KMS-11 (cell line): ENCODE data around the gene DAD1.

Source experiments
- H2AFZ ChIP-seq: fragments of 200-600 bp; sonication (generic); 2 replicates; pipeline ENCODE4 v1.6.1; 2016; ENCODE audit warnings: antibody characterized with exemption, mixed run types, low read depth
- H3K27ac ChIP-seq: fragments of 200-600 bp; sonication (generic); 2 replicates; pipeline ENCODE4 v1.6.1; 2016; ENCODE audit warnings: mild to moderate bottlenecking, mixed run types
- H3K27me3 ChIP-seq: fragments of 200-600 bp; sonication (generic); 2 replicates; pipeline ENCODE4 v1.6.1; 2017; ENCODE audit warnings: mild to moderate bottlenecking, low read depth, mixed run types, moderate library complexity; ENCODE audit not compliant: insufficient read depth
- H3K36me3 ChIP-seq: fragments of 200-600 bp; sonication (generic); 2 replicates; pipeline ENCODE4 v1.6.1; 2017; ENCODE audit warnings: mild to moderate bottlenecking, mixed run types; ENCODE audit not compliant: insufficient read depth
- H3K4me1 ChIP-seq: fragments of 200-600 bp; sonication (generic); 2 replicates; pipeline ENCODE4 v1.6.1; 2016; ENCODE audit warnings: mild to moderate bottlenecking, low read depth, mixed run types; ENCODE audit not compliant: poor library complexity, severe bottlenecking
- H3K4me2 ChIP-seq: fragments of 200-600 bp; sonication (generic); 2 replicates; pipeline ENCODE4 v1.7.0; 2016; ENCODE audit warnings: mild to moderate bottlenecking, mixed run types
- H3K4me3 ChIP-seq: fragments of 200-600 bp; sonication (generic); IDR thresholded peaks from 2 replicates; pipeline ENCODE4 v1.6.1; 2017; ENCODE audit warnings: low read depth, low read length, mixed read lengths; ENCODE audit not compliant: insufficient read depth
- H3K79me2 ChIP-seq: fragments of 200-600 bp; sonication (generic); 2 replicates; pipeline ENCODE4 v1.6.1; 2016; ENCODE audit warnings: low read depth, mixed run types; ENCODE audit not compliant: insufficient read depth
- H3K9ac ChIP-seq: fragments of 200-600 bp; sonication (generic); 2 replicates; pipeline ENCODE4 v1.6.1; 2016; ENCODE audit warnings: mild to moderate bottlenecking, mixed run types
- H4K20me1 ChIP-seq: fragments of 200-600 bp; sonication (generic); 2 replicates; pipeline ENCODE4 v1.6.1; 2016; ENCODE audit warnings: mild to moderate bottlenecking, mixed run types; ENCODE audit not compliant: insufficient read depth
- CTCF ChIP-seq: fragments of 200-600 bp; sonication (generic); conservative IDR thresholded peaks from 2 replicates; pipeline ENCODE4 v1.6.1; 2017; ENCODE audit warnings: low read depth, mild to moderate bottlenecking, antibody characterized with exemption, low read length, moderate library complexity, mixed read lengths

The DAD1 gene

GRCh38 chr14:22538671-22539228 lies 50.3 kb downstream of the DAD1 start:
- H3K4me1 ChIP-seq = peaks cover 6% of the 10 kb centered on the region
- H2AFZ ChIP-seq = no peak overlapping the region
- H3K4me3 ChIP-seq = no peak overlapping the region
- H3K4me2 ChIP-seq = no peak overlapping the region
- H3K27me3 ChIP-seq = no peaks in the 10 kb centered on the region
- H3K79me2 ChIP-seq = no peaks in the 10 kb centered on the region
- no peak overlapping the region for H3K9ac ChIP-seq
- no peak for TF ChIP-seq CTCF
- no peak overlapping the region for H3K27ac ChIP-seq
- H3K36me3 ChIP-seq = no peaks in the 10 kb centered on the region
- H4K20me1 ChIP-seq = no peaks in the 10 kb centered on the region

- Histone ChIP-seq H2AFZ (no peak overlapping the region), H3K4me2 (no peak overlapping the region), H3K9ac (no peak overlapping the region), H3K36me3 (no peaks in the 10 kb centered on the region), H3K27ac (no peak overlapping the region), H3K4me3 (no peak overlapping the region), H3K4me1 (peaks cover 14% of the 10 kb centered on the region), H4K20me1 (no peaks in the 10 kb centered on the region), H3K27me3 (no peaks in the 10 kb centered on the region), H3K79me2 (no peaks in the 10 kb centered on the region)
- TF ChIP-seq CTCF = no peak
Measured at GRCh38 chr14:22537436-22538310, 51.4 kb downstream of the DAD1 start.

- Histone ChIP-seq H3K79me2 (no peaks in the 10 kb centered on the region), H3K27me3 (no peaks in the 10 kb centered on the region), H2AFZ (no peak overlapping the region), H3K9ac (no peak overlapping the region), H3K4me3 (no peak overlapping the region), H3K27ac (no peak overlapping the region), H3K36me3 (no peaks in the 10 kb centered on the region), H3K4me1 (peaks cover 19% of the 10 kb centered on the region), H3K4me2 (no peak overlapping the region), H4K20me1 (no peaks in the 10 kb centered on the region)
- TF ChIP-seq CTCF = no peak
Measured at GRCh38 chr14:22536853-22537338, 52.1 kb downstream of the DAD1 start.

GRCh38 chr14:22535916-22536315 lies 53.1 kb downstream of the DAD1 start:
- Histone ChIP-seq H3K27ac (no peak overlapping the region), H3K4me2 (no peak overlapping the region), H3K9ac (no peak overlapping the region), H3K27me3 (no peaks in the 10 kb centered on the region), H4K20me1 (no peaks in the 10 kb centered on the region), H3K4me3 (no peak overlapping the region), H3K36me3 (no peaks in the 10 kb centered on the region), H2AFZ (no peak overlapping the region), H3K79me2 (no peaks in the 10 kb centered on the region), H3K4me1 (peaks cover 19% of the 10 kb centered on the region)
- no peak for TF ChIP-seq CTCF
